Pulmonary artery endothelial cell (primary cell): Measurements from ENCODE around the gene SLC8B1. TPM values are rescaled to one million over a fixed set of nuclear protein-coding genes. Genes with fewer than 3 reads are reported as not detected.

ENCODE experiments used
- DNase-seq: peaks from one replicate; pipeline ENCODE4 v3.0.0-alpha.2; 2011; ENCODE audit warnings: low read depth, low spot score
- total RNA-seq: library from RNA; depleted of rRNA; stranded (reverse); fragments of >200 nt; gene quantifications from 2 replicates; pipeline ENCODE4 v1.2.3, GENCODE V29; 2014

The SLC8B1 gene
- total RNA-seq, 1 donor from 2014 or later, result 10.4 TPM

DNA sequence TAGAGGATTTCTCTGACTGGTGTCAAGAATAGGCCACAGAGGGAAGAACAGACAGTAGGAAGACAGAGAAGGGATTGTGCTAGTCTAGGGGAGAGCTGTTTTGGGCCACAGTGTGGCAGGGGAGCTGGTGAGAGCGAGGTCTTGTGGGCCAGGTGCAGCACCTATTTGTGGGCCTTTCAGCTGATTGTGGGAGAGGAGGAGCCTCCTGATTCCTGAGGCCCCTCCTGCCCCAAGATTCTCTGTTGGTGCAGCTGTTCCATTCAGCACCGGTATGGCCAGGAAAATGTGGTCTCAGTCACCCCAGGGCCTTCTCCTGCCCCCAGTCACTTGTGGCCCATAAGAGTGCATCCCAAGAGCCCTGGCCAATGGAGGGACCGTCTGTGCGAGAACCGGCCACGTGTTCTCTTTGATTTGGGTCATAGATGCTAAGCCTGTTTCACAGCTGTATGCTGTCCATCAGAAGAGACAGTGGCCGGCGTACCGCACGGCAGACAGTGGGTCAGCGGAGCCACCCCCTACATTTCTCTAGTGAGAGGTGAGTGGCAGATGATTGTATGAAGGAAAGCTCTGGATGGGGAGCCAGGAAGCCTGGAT lies 86.0 kb downstream of the SLC8B1 start:
- DNase-seq, result no peak

Other genes starting within 250 kb of the SLC8B1 start
- not detected in 2 replicates for gene RASAL1, start 199.3 kb downstream of the SLC8B1 start, total RNA-seq
- gene CFAP73, start 185.4 kb downstream of the SLC8B1 start, total RNA-seq, result not detected in 2 replicates
- 47.5 and 49.1 TPM in 2 replicates for gene DDX54, start 149.6 kb downstream of the SLC8B1 start, total RNA-seq
- gene RITA1, start 149.4 kb downstream of the SLC8B1 start, total RNA-seq, result 22.3 and 26.1 TPM in 2 replicates
- gene TPCN1, start 113.6 kb downstream of the SLC8B1 start, total RNA-seq, result 8.2 and 10.8 TPM in 2 replicates
- gene PLBD2, start 23.5 kb upstream of the SLC8B1 start, total RNA-seq, result 18.0 and 26.7 TPM in 2 replicates
- not detected in 2 replicates for gene SDS, start 68.8 kb upstream of the SLC8B1 start, total RNA-seq
- 6.8 and 10.3 TPM in 2 replicates for gene SDSL, start 87.3 kb upstream of the SLC8B1 start, total RNA-seq
- not detected in 2 replicates for gene LHX5, start 136.8 kb upstream of the SLC8B1 start, total RNA-seq